GM06990 (cell line): ENCODE data around the gene SERINC2.

ENCODE experiments used
- DNase-seq: peaks from one replicate; pipeline ENCODE4 v3.0.0-alpha.2; 2011; ENCODE audit not compliant: insufficient read length; ENCODE audit errors: extremely low read depth
- H3K27me3 ChIP-seq: replicated peaks from 2 replicates; pipeline ENCODE4 v1.6.0; 2011; ENCODE audit warnings: low read length; ENCODE audit not compliant: control insufficient read depth, insufficient read depth
- H3K36me3 ChIP-seq: 2 replicates; pipeline ENCODE4 v1.5.1; 2011; ENCODE audit warnings: low read length; ENCODE audit not compliant: control insufficient read depth, insufficient read depth
- H3K4me3 ChIP-seq: replicated peaks from 2 replicates; pipeline ENCODE4 v1.5.1; 2011; ENCODE audit warnings: low read depth, mild to moderate bottlenecking, control low read depth, low read length
- CTCF ChIP-seq: IDR thresholded peaks from 2 replicates; pipeline ENCODE4 v1.5.1; 2011; ENCODE audit warnings: low read length, control low read depth, mild to moderate bottlenecking, inconsistent platforms; ENCODE audit not compliant: insufficient read depth, poor library complexity, severe bottlenecking

Gene SERINC2

GRCh38 chr1:31407029-31407626, 5.9 kb upstream of the SERINC2 start:
- DNase-seq = no peak
- no peaks in the 10 kb centered on the region for H3K36me3 ChIP-seq
- H3K4me3 ChIP-seq = no peak overlapping the region
- H3K27me3 ChIP-seq = no peaks in the 10 kb centered on the region; the same call in 1 of the 2 replicates
- TF ChIP-seq CTCF = no peak

- no peak for DNase-seq
- no peaks in the 10 kb centered on the region for H3K36me3 ChIP-seq
- H3K27me3 ChIP-seq = no peaks in the 10 kb centered on the region; the same call in 1 of the 2 replicates
- H3K4me3 ChIP-seq = no peak overlapping the region
- no peak for TF ChIP-seq CTCF
Measured at GRCh38 chr1:31408788-31409318, 4.2 kb upstream of the SERINC2 start.

- no peak for DNase-seq
- no peak for TF ChIP-seq CTCF
- Histone ChIP-seq H3K36me3 (no peaks in the 10 kb centered on the region), H3K4me3 (no peak overlapping the region), H3K27me3 (no peaks in the 10 kb centered on the region; the same call in none of the 2 replicates)
Measured at GRCh38 chr1:31409946-31410858, 2.8 kb upstream of the SERINC2 start.

GRCh38 chr1:31410871-31411270, 2.1 kb upstream of the SERINC2 start:
- no peak overlapping the region for H3K4me3 ChIP-seq
- no peaks in the 10 kb centered on the region for H3K36me3 ChIP-seq
- DNase-seq = no peak
- no peak for TF ChIP-seq CTCF
- no peaks in the 10 kb centered on the region; the same call in none of the 2 replicates for H3K27me3 ChIP-seq

- H3K27me3 ChIP-seq = no peaks in the 10 kb centered on the region; the same call in none of the 2 replicates
- no peak for TF ChIP-seq CTCF
- no peak overlapping the region for H3K4me3 ChIP-seq
Measured at GRCh38 chr1:31412205-31412604, 808 bp upstream of the SERINC2 start.

More at GRCh38 chr1:31412205-31412604, 808 bp upstream of the SERINC2 start:
- no peaks in the 10 kb centered on the region for H3K36me3 ChIP-seq
- no peak for DNase-seq
